ENCODE measurements around the gene SLC44A1.

GRCh38 chr9:105262497-105262896 lies 18.0 kb downstream of the SLC44A1 start:
- TF ChIP-seq POLR2A (IDR thresholded peaks at IDR 0.05; ENCODE audit: extremely low read depth, insufficient read length) (no peak), CTCF (IDR thresholded peaks at IDR 0.05; ENCODE audit: low read depth, low read length) (no peak)
- TF ChIP-seq, protein P1, sequence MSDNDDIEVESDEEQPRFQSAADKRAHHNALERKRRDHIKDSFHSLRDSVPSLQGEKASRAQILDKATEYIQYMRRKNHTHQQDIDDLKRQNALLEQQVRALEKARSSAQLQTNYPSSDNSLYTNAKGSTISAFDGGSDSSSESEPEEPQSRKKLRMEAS (IDR thresholded peaks at IDR 0.05; ENCODE audit: low read depth, low read length) = no peak

Data from NB4 (cell line).